ENCODE results near the gene RABGAP1.
A peak's percentile ranks its signal among the peaks of the same experiment; 100 is the strongest.

The RABGAP1 gene

GRCh38 chr9:123115146-123115913 lies 174.5 kb downstream of the RABGAP1 start:
- DNase-seq, result no peak

DNA sequence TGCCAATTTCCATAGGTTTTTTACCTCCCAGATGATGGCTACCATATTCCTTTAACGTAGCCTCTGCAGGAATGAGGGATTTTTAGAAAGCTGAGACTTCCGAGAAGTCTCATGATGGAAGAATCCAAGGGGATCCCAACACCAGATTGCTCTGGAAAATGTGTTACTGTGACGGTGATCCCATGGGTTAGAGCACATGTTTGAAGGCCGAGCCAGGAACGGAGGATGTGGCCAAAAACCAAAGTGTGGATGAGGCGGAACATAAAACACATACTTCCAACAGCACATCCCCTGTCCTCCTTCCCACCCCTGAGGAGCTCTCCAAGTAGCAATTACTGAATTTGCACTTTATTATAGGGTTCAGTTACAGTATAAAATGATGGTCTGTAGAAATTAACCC lies 175.2 kb downstream of the RABGAP1 start:
- no peak for DNase-seq

DNA sequence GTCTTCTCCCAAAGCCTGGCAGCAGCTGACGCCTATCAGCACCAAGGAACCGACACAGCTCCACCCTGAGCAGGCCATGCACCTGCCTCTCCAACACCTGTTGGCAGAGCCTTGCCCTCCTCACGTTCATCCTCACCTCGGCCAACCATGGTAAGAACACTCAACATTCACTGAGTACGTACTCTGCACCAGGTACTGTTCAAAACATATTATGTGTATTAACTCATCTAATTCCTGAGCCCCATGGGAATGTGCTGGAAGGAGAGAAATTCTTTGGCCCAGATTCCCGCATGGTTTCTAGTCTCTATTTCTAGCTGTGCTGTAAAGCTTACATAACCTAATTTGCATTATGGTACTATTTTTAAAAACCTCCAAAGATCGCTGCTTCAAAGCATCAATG lies 178.7 kb downstream of the RABGAP1 start:
- DNase-seq, result no peak

GRCh38 chr9:123120131-123120530 lies 179.3 kb downstream of the RABGAP1 start:
- DNase-seq, result no peak

- no peak for DNase-seq
These were observed 180.1 kb downstream of the RABGAP1 start for GRCh38 chr9:123120953-123121352.

DNA sequence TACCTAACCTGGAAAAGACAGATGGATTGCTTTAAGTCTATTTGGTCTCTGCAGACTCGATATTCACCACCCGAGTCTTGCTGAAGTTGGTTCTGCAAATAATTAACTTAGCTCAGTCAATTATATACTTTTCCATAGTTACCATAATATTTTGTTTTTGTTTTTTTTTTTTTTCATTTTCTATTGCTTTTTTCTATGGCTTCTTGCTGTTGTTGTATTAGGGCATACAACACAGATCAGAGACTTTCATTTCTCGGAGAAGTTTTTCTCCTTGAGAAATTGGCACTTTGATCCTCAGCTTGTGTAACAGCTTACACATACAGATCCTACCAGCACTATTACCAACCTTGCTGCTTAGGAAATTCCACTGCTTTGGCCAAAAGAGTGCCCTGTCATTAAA lies 180.6 kb downstream of the RABGAP1 start:
- DNase-seq, result no peak

DNA sequence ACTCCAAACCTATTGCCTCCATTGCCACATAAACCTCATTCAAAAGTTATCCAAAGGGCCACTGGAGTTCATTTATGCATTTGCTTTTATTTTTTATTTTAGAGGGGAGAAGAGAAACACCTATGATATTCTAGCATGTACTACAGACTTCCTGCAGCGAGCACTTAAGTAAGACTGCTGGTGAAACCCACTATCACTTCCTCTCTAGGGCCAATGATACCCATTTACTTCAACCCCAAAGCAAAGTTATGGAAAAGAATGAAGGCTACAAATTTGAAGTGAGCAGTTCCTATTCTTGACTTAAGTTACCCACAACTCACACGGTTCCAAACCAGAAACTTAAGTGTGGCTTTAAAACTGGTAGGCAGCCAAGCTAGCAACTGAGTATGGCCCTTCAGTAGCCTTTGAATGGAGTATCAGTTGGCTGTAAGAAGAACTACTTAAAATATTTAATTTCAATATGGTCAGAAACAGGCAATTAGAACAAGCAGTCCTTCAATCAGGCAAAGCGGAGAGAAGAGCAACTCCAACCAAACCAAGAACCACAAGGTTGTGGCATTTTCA lies 186.8 kb downstream of the RABGAP1 start:
- DNase-seq, result no peak

- DNase-seq, result no peak
These were observed 187.8 kb downstream of the RABGAP1 start for GRCh38 chr9:123128591-123128990.

DNA sequence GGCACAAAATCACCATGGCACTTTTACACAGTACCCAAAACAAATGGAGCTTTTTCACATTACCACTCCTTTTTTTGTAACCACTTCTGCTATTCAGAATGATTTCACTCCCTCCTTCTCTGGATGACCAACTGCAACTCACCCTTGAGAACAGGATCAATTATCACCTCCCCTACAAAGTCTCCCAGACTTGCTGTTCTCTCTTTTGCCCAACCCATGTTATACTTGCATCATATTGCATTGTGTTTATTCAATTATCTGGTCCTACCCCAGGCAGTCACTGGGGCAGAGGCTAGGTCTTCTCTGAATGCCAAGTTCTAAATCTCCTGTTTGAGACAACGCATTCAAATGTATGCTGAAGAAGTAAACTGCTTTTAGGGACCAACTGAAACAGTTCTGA lies 188.6 kb downstream of the RABGAP1 start:
- no peak for DNase-seq

GRCh38 chr9:123131258-123131657 lies 190.4 kb downstream of the RABGAP1 start:
- DNase-seq, result no peak

- no peak for DNase-seq
These were observed 191.2 kb downstream of the RABGAP1 start for GRCh38 chr9:123131993-123132392.

GRCh38 chr9:123132696-123133095 lies 191.9 kb downstream of the RABGAP1 start:
- no peak for DNase-seq

DNA sequence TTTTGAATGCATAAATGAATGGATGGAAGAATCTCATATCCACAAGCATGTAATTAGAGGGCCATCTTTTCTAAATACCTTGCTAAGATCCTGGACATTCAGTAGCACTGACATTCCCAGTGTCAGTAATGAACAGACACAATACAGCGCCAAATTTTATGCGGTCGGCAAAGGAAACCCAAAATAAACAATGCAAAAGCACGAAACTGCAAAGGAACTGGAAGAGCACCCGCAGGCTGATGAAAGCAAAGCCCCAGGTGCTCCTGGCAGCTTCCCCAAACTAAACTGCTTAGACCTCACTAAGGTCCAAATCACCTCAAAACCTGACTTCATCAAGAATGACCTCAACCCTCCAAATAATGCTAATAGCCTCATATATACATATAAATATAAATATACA lies 194.6 kb downstream of the RABGAP1 start:
- DNase-seq, result no peak

DNA sequence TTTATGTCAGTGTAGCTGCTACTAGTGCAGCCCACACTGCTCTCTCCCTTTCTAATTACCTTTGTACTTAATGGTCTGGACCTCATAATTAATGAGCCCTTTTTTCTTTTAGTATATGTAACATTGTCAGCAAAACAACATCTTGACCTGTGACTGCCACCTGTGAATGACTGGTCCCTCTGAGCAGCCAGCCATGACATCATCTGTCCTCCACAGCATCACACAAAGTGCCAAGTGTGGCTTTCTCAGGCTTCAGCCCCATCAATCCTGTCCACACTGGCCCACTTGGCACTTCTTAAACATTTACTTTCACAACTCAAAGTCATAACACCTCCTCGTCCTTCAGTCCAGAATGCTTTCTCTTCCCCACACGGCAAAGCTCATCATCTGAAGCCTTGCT lies 197.3 kb downstream of the RABGAP1 start:
- no peak for DNase-seq

GRCh38 chr9:123149067-123149466 lies 208.2 kb downstream of the RABGAP1 start:
- DNase-seq, result peak in 1 of 2 experiments; percentile 22

DNA sequence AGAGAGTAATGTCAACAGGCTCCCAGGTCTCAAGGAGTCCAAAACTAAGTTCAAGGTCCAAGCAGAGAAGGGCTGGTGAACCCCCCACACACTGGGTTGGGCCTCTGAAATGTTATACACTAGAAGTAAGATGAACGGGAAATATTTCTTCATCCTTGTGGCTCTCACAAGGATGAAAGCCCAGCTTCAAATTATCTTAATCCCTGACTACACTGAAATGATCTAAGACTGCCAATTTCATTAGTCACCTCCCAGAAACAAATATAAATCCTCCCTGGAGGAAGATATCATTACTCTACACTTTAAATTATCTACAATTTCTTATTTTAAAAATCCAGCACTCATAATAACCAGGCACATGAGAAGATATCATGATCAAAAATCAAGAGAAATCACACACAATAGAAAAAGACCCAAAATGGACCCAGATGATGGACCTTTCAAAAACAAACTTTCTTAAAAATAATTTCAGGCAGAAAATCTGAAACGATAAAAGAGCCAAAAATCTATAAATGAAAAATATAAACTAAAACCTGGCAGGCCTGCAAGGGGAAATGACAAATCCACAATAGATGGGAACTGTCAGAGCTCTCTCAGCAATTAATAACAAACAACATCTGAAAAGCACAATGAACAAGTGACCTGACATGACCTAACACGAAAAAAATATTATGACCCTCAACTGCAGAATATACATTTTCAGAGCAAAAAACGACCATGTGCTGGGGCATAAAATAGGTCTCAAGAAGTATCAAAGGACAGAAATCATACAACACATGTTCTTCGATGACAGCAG lies 210.1 kb downstream of the RABGAP1 start:
- DNase-seq, result no peak

All from NCI-H526 (cell line).